Measurements from ENCODE around the gene C16orf86. TPM values are rescaled to one million over a fixed set of nuclear protein-coding genes. Genes with fewer than 3 reads are reported as not detected.

Gene C16orf86
- total RNA-seq, 4 donors from 2014 or later, result 5.1 to 8.5 (median 7.3) TPM

GRCh38 chr16:67661101-67661761, 5.4 kb upstream of the C16orf86 start:
- peaks cover 24 to 25% of the 10 kb centered on the region in 2 donors for H3K4me1 ChIP-seq
- intact Hi-C loops (cut with DNase I; ENCODE audit: low total_unique reads), result no loop called here
- peaks cover 0 to 12% of the 10 kb centered on the region in 2 donors for H3K36me3 ChIP-seq
- H3K9me3 ChIP-seq, result no peaks in the 10 kb centered on the region
- peak overlapping the region; percentile 66 to 83 (median 76) for H3K4me3 ChIP-seq
- TF ChIP-seq POLR2A (IDR thresholded peaks at IDR 0.05), result peak in 1 of 2 donors; percentile 5
- TF ChIP-seq, protein P1, sequence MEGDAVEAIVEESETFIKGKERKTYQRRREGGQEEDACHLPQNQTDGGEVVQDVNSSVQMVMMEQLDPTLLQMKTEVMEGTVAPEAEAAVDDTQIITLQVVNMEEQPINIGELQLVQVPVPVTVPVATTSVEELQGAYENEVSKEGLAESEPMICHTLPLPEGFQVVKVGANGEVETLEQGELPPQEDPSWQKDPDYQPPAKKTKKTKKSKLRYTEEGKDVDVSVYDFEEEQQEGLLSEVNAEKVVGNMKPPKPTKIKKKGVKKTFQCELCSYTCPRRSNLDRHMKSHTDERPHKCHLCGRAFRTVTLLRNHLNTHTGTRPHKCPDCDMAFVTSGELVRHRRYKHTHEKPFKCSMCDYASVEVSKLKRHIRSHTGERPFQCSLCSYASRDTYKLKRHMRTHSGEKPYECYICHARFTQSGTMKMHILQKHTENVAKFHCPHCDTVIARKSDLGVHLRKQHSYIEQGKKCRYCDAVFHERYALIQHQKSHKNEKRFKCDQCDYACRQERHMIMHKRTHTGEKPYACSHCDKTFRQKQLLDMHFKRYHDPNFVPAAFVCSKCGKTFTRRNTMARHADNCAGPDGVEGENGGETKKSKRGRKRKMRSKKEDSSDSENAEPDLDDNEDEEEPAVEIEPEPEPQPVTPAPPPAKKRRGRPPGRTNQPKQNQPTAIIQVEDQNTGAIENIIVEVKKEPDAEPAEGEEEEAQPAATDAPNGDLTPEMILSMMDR (IDR thresholded peaks at IDR 0.05 in 4 of 5, conservative IDR thresholded peaks at IDR 0.05 in 1 of 5), result no peak
- in situ Hi-C loops (cut with MboI; ENCODE audit: low sequenced_read_pairs in 4 of 4), result loop anchor here in 2 of 4 donors (10.0 kb wide), 2 partner anchors 106 to 136 kb away; partner anchors contain the start of gene RIPOR1 (in 1 of the 2)
- DNase-seq, result no peak
- no peaks in the 10 kb centered on the region for H3K27me3 ChIP-seq
- peak overlapping the region; percentile 91 to 97 (median 94) for H3K27ac ChIP-seq
- no peak for ATAC-seq

- no peak for TF ChIP-seq POLR2A (IDR thresholded peaks at IDR 0.05)
- TF ChIP-seq, protein P1 (IDR thresholded peaks at IDR 0.05 in 4 of 5, conservative IDR thresholded peaks at IDR 0.05 in 1 of 5), result no peak
- peaks cover 26 to 30% of the 10 kb centered on the region in 2 donors for H3K4me1 ChIP-seq
- no peaks in the 10 kb centered on the region for H3K9me3 ChIP-seq
- in situ Hi-C loops (cut with MboI; ENCODE audit: low sequenced_read_pairs in 4 of 4), result loop anchor here in 2 of 4 donors (10.0 kb wide), 2 partner anchors 107 to 137 kb away; partner anchors contain the start of gene RIPOR1 (in 1 of the 2)
- DNase-seq (no peak), ATAC-seq (no peak)
- intact Hi-C loops (cut with DNase I; ENCODE audit: low total_unique reads), result no loop called here
- peaks cover 0 to 12% of the 10 kb centered on the region in 2 donors for H3K36me3 ChIP-seq
- H3K27ac ChIP-seq, result no peak overlapping the region
- H3K27me3 ChIP-seq, result no peaks in the 10 kb centered on the region
- H3K4me3 ChIP-seq, result no peak overlapping the region
Measured at GRCh38 chr16:67661886-67662652, 4.5 kb upstream of the C16orf86 start.

- Histone ChIP-seq H3K4me3 (no peak overlapping the region), H3K4me1 (peaks cover 32 to 36% of the 10 kb centered on the region in 2 donors), H3K9me3 (no peaks in the 10 kb centered on the region), H3K27ac (no peak overlapping the region), H3K27me3 (no peaks in the 10 kb centered on the region), H3K36me3 (peaks cover 0 to 12% of the 10 kb centered on the region in 2 donors)
- intact Hi-C loops (cut with DNase I; ENCODE audit: low total_unique reads) (no loop called here), in situ Hi-C loops (cut with MboI; ENCODE audit: low sequenced_read_pairs in 4 of 4) (loop anchor here in 2 of 4 donors (10.0 kb wide), 2 partner anchors 108 to 138 kb away; partner anchors contain the start of gene RIPOR1 (in 1 of the 2))
- TF ChIP-seq POLR2A (IDR thresholded peaks at IDR 0.05), result no peak
- TF ChIP-seq, protein P1 (IDR thresholded peaks at IDR 0.05 in 4 of 5, conservative IDR thresholded peaks at IDR 0.05 in 1 of 5), result no peak
- no peak for ATAC-seq
- no peak for DNase-seq
Measured at GRCh38 chr16:67662653-67663010, 4.0 kb upstream of the C16orf86 start.

GRCh38 chr16:67663151-67663876, 3.3 kb upstream of the C16orf86 start:
- intact Hi-C loops (cut with DNase I; ENCODE audit: low total_unique reads) (no loop called here), in situ Hi-C loops (cut with MboI; ENCODE audit: low sequenced_read_pairs in 4 of 4) (loop anchor here in 2 of 4 donors (10.0 kb wide), 2 partner anchors 109 to 139 kb away; partner anchors contain the start of gene RIPOR1 (in 1 of the 2))
- peaks cover 37 to 43% of the 10 kb centered on the region in 2 donors for H3K4me1 ChIP-seq
- no peak overlapping the region for H3K27ac ChIP-seq
- ATAC-seq (no peak), DNase-seq (no peak)
- peaks cover 0 to 12% of the 10 kb centered on the region in 2 donors for H3K36me3 ChIP-seq
- no peaks in the 10 kb centered on the region for H3K9me3 ChIP-seq
- H3K27me3 ChIP-seq, result no peaks in the 10 kb centered on the region
- TF ChIP-seq, protein P1 (IDR thresholded peaks at IDR 0.05 in 4 of 5, conservative IDR thresholded peaks at IDR 0.05 in 1 of 5), result no peak
- TF ChIP-seq POLR2A (IDR thresholded peaks at IDR 0.05), result no peak
- no peak overlapping the region for H3K4me3 ChIP-seq
